ENCODE measurements around the gene KNTC1.
"Not testable (repeated sequence)": the region's sequence is repeated elsewhere in the genome, so short reads cannot be mapped to it uniquely, and the experiment has no call there.

KNTC1 gene

GRCh38 chr12:122558745-122559641, 31.9 kb downstream of the KNTC1 start:
- no peak for DNase-seq (ENCODE audit: low spot score)

- DNase-seq (ENCODE audit: low spot score), result no peak
Measured at GRCh38 chr12:122560138-122560537, 33.1 kb downstream of the KNTC1 start.

- no peak for DNase-seq (ENCODE audit: low spot score)
Measured at GRCh38 chr12:122563361-122563760, 36.3 kb downstream of the KNTC1 start.

GRCh38 chr12:122566816-122567215, 39.8 kb downstream of the KNTC1 start:
- not testable (repeated sequence) for DNase-seq (ENCODE audit: low spot score)

GRCh38 chr12:122569288-122569687, 42.2 kb downstream of the KNTC1 start:
- no peak for DNase-seq (ENCODE audit: low spot score)

- DNase-seq (ENCODE audit: low spot score), result not testable (repeated sequence)
Measured at GRCh38 chr12:122570006-122570405, 43.0 kb downstream of the KNTC1 start.

GRCh38 chr12:122571821-122572220, 44.8 kb downstream of the KNTC1 start:
- DNase-seq (ENCODE audit: low spot score), result no peak

GRCh38 chr12:122583294-122583693, 56.2 kb downstream of the KNTC1 start:
- DNase-seq (ENCODE audit: low spot score), result not testable (repeated sequence)

GRCh38 chr12:122584177-122584863, 57.3 kb downstream of the KNTC1 start:
- DNase-seq (ENCODE audit: low spot score), result no peak

GRCh38 chr12:122590990-122591389, 63.9 kb downstream of the KNTC1 start:
- DNase-seq (ENCODE audit: low spot score), result no peak

- DNase-seq (ENCODE audit: low spot score), result not testable (repeated sequence)
Measured at GRCh38 chr12:122591966-122592365, 64.9 kb downstream of the KNTC1 start.

GRCh38 chr12:122592543-122592942, 65.5 kb downstream of the KNTC1 start:
- DNase-seq (ENCODE audit: low spot score), result not testable (repeated sequence)

- DNase-seq (ENCODE audit: low spot score), result no peak
Measured at GRCh38 chr12:122593910-122594309, 66.9 kb downstream of the KNTC1 start.

GRCh38 chr12:122596838-122597237, 69.8 kb downstream of the KNTC1 start:
- no peak for DNase-seq (ENCODE audit: low spot score)

- no peak for DNase-seq (ENCODE audit: low spot score)
Measured at GRCh38 chr12:122602456-122602855, 75.4 kb downstream of the KNTC1 start.

GRCh38 chr12:122604993-122605392, 77.9 kb downstream of the KNTC1 start:
- no peak for DNase-seq (ENCODE audit: low spot score)

GRCh38 chr12:122609732-122610131, 82.7 kb downstream of the KNTC1 start:
- DNase-seq (ENCODE audit: low spot score), result no peak

GRCh38 chr12:122610207-122610606, 83.2 kb downstream of the KNTC1 start:
- no peak for DNase-seq (ENCODE audit: low spot score)

GRCh38 chr12:122610911-122611310, 83.9 kb downstream of the KNTC1 start:
- DNase-seq (ENCODE audit: low spot score), result no peak

GRCh38 chr12:122614839-122615238, 87.8 kb downstream of the KNTC1 start:
- DNase-seq (ENCODE audit: low spot score), result peak; percentile 18

GRCh38 chr12:122615780-122616179, 88.7 kb downstream of the KNTC1 start:
- DNase-seq (ENCODE audit: low spot score), result no peak

- DNase-seq (ENCODE audit: low spot score), result no peak
Measured at GRCh38 chr12:122635471-122635870, 108.4 kb downstream of the KNTC1 start.

- DNase-seq (ENCODE audit: low spot score), result no peak
Measured at GRCh38 chr12:122643207-122643805, 116.3 kb downstream of the KNTC1 start.
